Esophagus (tissue), 2 donors: ENCODE measurements around the gene LENG9. TPM values are rescaled to one million over a fixed set of nuclear protein-coding genes. Genes with fewer than 3 reads are reported as not detected.
"Not testable (repeated sequence)": the region's sequence is repeated elsewhere in the genome, so short reads cannot be mapped to it uniquely, and the experiment has no call there.

Experiments
- H3K27ac ChIP-seq, 2 donors: one replicate each; pipeline ENCODE4 v1.5.1; 2013; ENCODE audit warnings: low read depth in 2 of 2, mild to moderate bottlenecking in 2 of 2, inconsistent platforms in 1 of 2, low read length in 1 of 2, moderate library complexity in 1 of 2
- H3K27me3 ChIP-seq, 2 donors: one replicate each; pipeline ENCODE4 v1.6.1; 2013; ENCODE audit warnings: low read length in 2 of 2, control low read depth in 1 of 2, mild to moderate bottlenecking in 1 of 2; ENCODE audit not compliant: insufficient read depth in 2 of 2, control insufficient read depth in 1 of 2
- H3K36me3 ChIP-seq, 2 donors: one replicate each; pipeline ENCODE4 v1.6.1; 2013; ENCODE audit warnings: low read length in 1 of 2; ENCODE audit not compliant: control insufficient read depth in 2 of 2, insufficient read depth in 2 of 2
- H3K4me1 ChIP-seq, 2 donors: one replicate each; pipeline ENCODE4 v1.6.1; 2013; ENCODE audit warnings: low read length in 1 of 2; ENCODE audit not compliant: control insufficient read depth in 2 of 2, insufficient read depth in 2 of 2
- H3K4me3 ChIP-seq, 2 donors: one replicate each; pipeline ENCODE4 v1.5.1; 2013; ENCODE audit warnings: low read length in 2 of 2, mild to moderate bottlenecking in 2 of 2, low read depth in 1 of 2, moderate library complexity in 1 of 2
- H3K9me3 ChIP-seq, 2 donors: one replicate each; pipeline ENCODE4 v1.6.1; 2013; ENCODE audit warnings: mild to moderate bottlenecking in 2 of 2, low read depth in 1 of 2, low read length in 1 of 2, moderate library complexity in 1 of 2; ENCODE audit not compliant: control insufficient read depth in 2 of 2, insufficient read depth in 1 of 2
- WGBS, 2 donors: extraction: QIAGEN DNeasy Blood & Tissue Kit; methylation state at CpG; one replicate each; pipeline ENCODE4 v1.1.7; 2013; 5-methylcytosine and 5-hydroxymethylcytosine counted together
- polyA plus RNA-seq, 2 donors: library from polyadenylated mRNA; stranded (reverse); fragments of 200-250 nt; gene quantifications; one replicate each; pipeline ENCODE4 v1.2.3, GENCODE V29; 2013
- donor health status: healthy with polysubstance abuse.
- donor health status: Bipolar disorder and iron deficiency.

LENG9 gene
- polyA plus RNA-seq, 2 donors = 4.4 to 5.8 TPM

- H3K4me1 ChIP-seq = peaks cover 0 to 8% of the 10 kb centered on the region in 2 donors
- no peak overlapping the region for H3K4me3 ChIP-seq
- peak overlapping the region in 1 of 2 donors; percentile 45 for H3K27ac ChIP-seq
- no peaks in the 10 kb centered on the region for H3K36me3 ChIP-seq
- no peaks in the 10 kb centered on the region for H3K27me3 ChIP-seq
- H3K9me3 ChIP-seq = no peaks in the 10 kb centered on the region
- 46% methylated on average over 8 of the region's 8 CpGs for WGBS, 2 donors
Measured at GRCh38 chr19:54469496-54469934, 5.9 kb upstream of the LENG9 start.

- not testable (repeated sequence) for H3K9me3 ChIP-seq, H3K4me3 ChIP-seq, H3K27me3 ChIP-seq, H3K27ac ChIP-seq
- 93% methylated on average over 14 of the region's 14 CpGs for WGBS, 2 donors
- H3K4me1 ChIP-seq = peaks cover 0 to 15% of the 10 kb centered on the region in 2 donors
- H3K36me3 ChIP-seq = peaks cover 0 to 11% of the 10 kb centered on the region in 2 donors
Measured at GRCh38 chr19:54466110-54466480, 2.5 kb upstream of the LENG9 start.

- Histone ChIP-seq H3K4me1 (peaks cover 0 to 15% of the 10 kb centered on the region in 2 donors), H3K27me3 (no peaks in the 10 kb centered on the region), H3K9me3 (no peaks in the 10 kb centered on the region), H3K4me3 (peak overlapping the region; percentile 44 to 58), H3K27ac (peak overlapping the region in 1 of 2 donors; percentile 99), H3K36me3 (peaks cover 0 to 13% of the 10 kb centered on the region in 2 donors)
- 77 to 84% methylated on average over 49 of the region's 49 CpGs for WGBS, 2 donors
Measured at GRCh38 chr19:54465426-54466109, 2.0 kb upstream of the LENG9 start.

GRCh38 chr19:54464630-54465425, 1.2 kb upstream of the LENG9 start:
- Histone ChIP-seq H3K36me3 (peaks cover 0 to 18% of the 10 kb centered on the region in 2 donors), H3K4me3 (peak overlapping the region; percentile 44 to 58), H3K27me3 (no peaks in the 10 kb centered on the region), H3K27ac (peak overlapping the region; percentile 89 to 99), H3K9me3 (no peaks in the 10 kb centered on the region), H3K4me1 (peaks cover 0 to 15% of the 10 kb centered on the region in 2 donors)
- 10 to 14% methylated on average over 81 to 87 of the region's 87 CpGs for WGBS, 2 donors

- H3K36me3 ChIP-seq = peaks cover 0 to 25% of the 10 kb centered on the region in 2 donors
- H3K27me3 ChIP-seq = no peaks in the 10 kb centered on the region
- WGBS, 2 donors = 1% methylated on average over 26 of the region's 26 CpGs
- peak overlapping the region; percentile 44 to 58 for H3K4me3 ChIP-seq
- H3K9me3 ChIP-seq = no peaks in the 10 kb centered on the region
- H3K4me1 ChIP-seq = peaks cover 0 to 12% of the 10 kb centered on the region in 2 donors
- H3K27ac ChIP-seq = peak overlapping the region; percentile 89 to 99
Measured at GRCh38 chr19:54464044-54464629, 559 bp upstream of the LENG9 start.

- H3K36me3 ChIP-seq = peaks cover 7 to 37% of the 10 kb centered on the region in 2 donors
Measured at GRCh38 chr19:54462655-54463530, 685 bp downstream of the LENG9 start.

GRCh38 chr19:54462047-54462654, 1.4 kb downstream of the LENG9 start:
- peaks cover 0 to 12% of the 10 kb centered on the region in 2 donors for H3K4me1 ChIP-seq
- no peaks in the 10 kb centered on the region for H3K9me3 ChIP-seq
- no peaks in the 10 kb centered on the region for H3K27me3 ChIP-seq
- WGBS, 2 donors = 58 to 62% methylated on average over 15 of the region's 15 CpGs
- H3K36me3 ChIP-seq = peaks cover 11 to 44% of the 10 kb centered on the region in 2 donors
- H3K27ac ChIP-seq = peak overlapping the region; percentile 89 to 99
- peak overlapping the region; percentile 44 to 61 for H3K4me3 ChIP-seq

More at GRCh38 chr19:54462655-54463530, 685 bp downstream of the LENG9 start:
- Histone ChIP-seq H3K27ac (peak overlapping the region; percentile 89 to 99), H3K4me1 (peaks cover 0 to 12% of the 10 kb centered on the region in 2 donors), H3K4me3 (peak overlapping the region; percentile 44 to 61), H3K27me3 (no peaks in the 10 kb centered on the region), H3K9me3 (no peaks in the 10 kb centered on the region)
- 4% methylated on average over 91 of the region's 91 CpGs for WGBS, 2 donors

- no peak overlapping the region for H3K4me3 ChIP-seq
- H3K9me3 ChIP-seq = no peaks in the 10 kb centered on the region
- H3K27ac ChIP-seq = peak overlapping the region in 1 of 2 donors; percentile 99
- H3K27me3 ChIP-seq = no peaks in the 10 kb centered on the region
- peaks cover 16 to 50% of the 10 kb centered on the region in 2 donors for H3K36me3 ChIP-seq
- H3K4me1 ChIP-seq = peaks cover 0 to 12% of the 10 kb centered on the region in 2 donors
- 38 to 46% methylated on average over 3 of the region's 3 CpGs for WGBS, 2 donors
Measured at GRCh38 chr19:54461613-54462012, 2.0 kb downstream of the LENG9 start.
